ENCODE measurements around the gene KPNA6. TPM values are rescaled to one million over a fixed set of nuclear protein-coding genes. Genes with fewer than 3 reads are reported as not detected.

The KPNA6 gene
- total RNA-seq, 1 experiment from 2014 or later: 79.9 TPM

DNA sequence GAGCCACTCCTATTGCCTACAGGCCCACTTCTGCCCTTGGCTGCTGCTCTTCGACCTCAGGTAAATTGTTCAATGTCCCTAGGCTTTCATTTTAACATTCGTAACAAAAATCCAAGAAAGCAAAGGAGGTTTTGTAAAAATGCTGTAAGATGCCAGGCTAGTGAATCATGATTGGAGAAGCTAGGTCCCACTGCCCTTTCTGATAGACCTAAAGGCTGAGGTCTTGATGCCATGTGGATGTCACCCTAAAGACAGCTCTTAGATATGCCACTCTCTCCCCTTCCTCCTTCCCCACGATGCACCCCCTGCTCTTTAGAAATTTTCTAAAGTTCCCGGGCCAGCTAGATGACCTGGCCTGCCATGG, 45.0 kb upstream of the KPNA6 start:
- H3K4me2 ChIP-seq (ENCODE audit: low read length): no peak overlapping the region
- ATAC-seq: no peak
- peaks cover 31% of the 10 kb centered on the region in 2 experiments for H3K4me1 ChIP-seq (ENCODE audit: control insufficient read depth in 1 of 2, insufficient read depth in 2 of 2, low read length in 2 of 2)
- H3K4me3 ChIP-seq (replicated peaks in 1 of 2; ENCODE audit: low read depth in 1 of 2, low read length in 2 of 2): no peak overlapping the region
- no peaks in the 10 kb centered on the region for H4K20me1 ChIP-seq (ENCODE audit: insufficient read depth)
- intact Hi-C loops (cut with micrococcal nuclease): loop anchor here (1.0 to 10.0 kb wide), 2 partner anchors 86 to 248 kb away; partner anchors contain the start of gene SPOCD1
- RAD21 ChIA-PET (ENCODE audit: low non-redundant PET in 1 of 2, low total read pairs in 2 of 2, uncharacterized antibody in 2 of 2, unreplicated experiment in 2 of 2): interaction anchor here (0.6 to 1.6 kb wide), 6 partner anchors 19 to 274 kb away, joined by 3 to 7 read pairs (median 4); no protein-coding TSS in a partner anchor
- H3K27ac ChIP-seq (ENCODE audit: low read depth, low read length): peak overlapping the region; percentile 57
- TF ChIP-seq ZFX (IDR thresholded peaks at IDR 0.05) (no peak), SRF (IDR thresholded peaks at IDR 0.05; ENCODE audit: low read depth) (no peak), JUND (IDR thresholded peaks at IDR 0.05) (no peak), RAD21 (IDR thresholded peaks at IDR 0.05; ENCODE audit: low read depth) (no peak), SP1 (IDR thresholded peaks at IDR 0.05; ENCODE audit: low read depth) (no peak), FOSL1 (IDR thresholded peaks at IDR 0.05; ENCODE audit: low read depth) (no peak), ZNF274 (IDR thresholded peaks at IDR 0.05; ENCODE audit: low read depth, low read length) (no peak), YY1 (IDR thresholded peaks at IDR 0.05; ENCODE audit: extremely low read depth, insufficient replicate concordance, low read depth, low read length) (no peak), SIN3A (IDR thresholded peaks at IDR 0.05; ENCODE audit: low read depth) (no peak), EZH2 (IDR thresholded peaks at IDR 0.05) (no peak)
- TF ChIP-seq, protein P1, sequence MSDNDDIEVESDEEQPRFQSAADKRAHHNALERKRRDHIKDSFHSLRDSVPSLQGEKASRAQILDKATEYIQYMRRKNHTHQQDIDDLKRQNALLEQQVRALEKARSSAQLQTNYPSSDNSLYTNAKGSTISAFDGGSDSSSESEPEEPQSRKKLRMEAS (IDR thresholded peaks at IDR 0.05): no peak
- TF ChIP-seq, protein P2, sequence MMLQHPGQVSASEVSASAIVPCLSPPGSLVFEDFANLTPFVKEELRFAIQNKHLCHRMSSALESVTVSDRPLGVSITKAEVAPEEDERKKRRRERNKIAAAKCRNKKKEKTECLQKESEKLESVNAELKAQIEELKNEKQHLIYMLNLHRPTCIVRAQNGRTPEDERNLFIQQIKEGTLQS (IDR thresholded peaks at IDR 0.05): no peak
- TF ChIP-seq, protein P3, sequence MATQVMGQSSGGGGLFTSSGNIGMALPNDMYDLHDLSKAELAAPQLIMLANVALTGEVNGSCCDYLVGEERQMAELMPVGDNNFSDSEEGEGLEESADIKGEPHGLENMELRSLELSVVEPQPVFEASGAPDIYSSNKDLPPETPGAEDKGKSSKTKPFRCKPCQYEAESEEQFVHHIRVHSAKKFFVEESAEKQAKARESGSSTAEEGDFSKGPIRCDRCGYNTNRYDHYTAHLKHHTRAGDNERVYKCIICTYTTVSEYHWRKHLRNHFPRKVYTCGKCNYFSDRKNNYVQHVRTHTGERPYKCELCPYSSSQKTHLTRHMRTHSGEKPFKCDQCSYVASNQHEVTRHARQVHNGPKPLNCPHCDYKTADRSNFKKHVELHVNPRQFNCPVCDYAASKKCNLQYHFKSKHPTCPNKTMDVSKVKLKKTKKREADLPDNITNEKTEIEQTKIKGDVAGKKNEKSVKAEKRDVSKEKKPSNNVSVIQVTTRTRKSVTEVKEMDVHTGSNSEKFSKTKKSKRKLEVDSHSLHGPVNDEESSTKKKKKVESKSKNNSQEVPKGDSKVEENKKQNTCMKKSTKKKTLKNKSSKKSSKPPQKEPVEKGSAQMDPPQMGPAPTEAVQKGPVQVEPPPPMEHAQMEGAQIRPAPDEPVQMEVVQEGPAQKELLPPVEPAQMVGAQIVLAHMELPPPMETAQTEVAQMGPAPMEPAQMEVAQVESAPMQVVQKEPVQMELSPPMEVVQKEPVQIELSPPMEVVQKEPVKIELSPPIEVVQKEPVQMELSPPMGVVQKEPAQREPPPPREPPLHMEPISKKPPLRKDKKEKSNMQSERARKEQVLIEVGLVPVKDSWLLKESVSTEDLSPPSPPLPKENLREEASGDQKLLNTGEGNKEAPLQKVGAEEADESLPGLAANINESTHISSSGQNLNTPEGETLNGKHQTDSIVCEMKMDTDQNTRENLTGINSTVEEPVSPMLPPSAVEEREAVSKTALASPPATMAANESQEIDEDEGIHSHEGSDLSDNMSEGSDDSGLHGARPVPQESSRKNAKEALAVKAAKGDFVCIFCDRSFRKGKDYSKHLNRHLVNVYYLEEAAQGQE (IDR thresholded peaks at IDR 0.05; ENCODE audit: low read depth): no peak
- DNase-seq (ENCODE audit: low read depth, low spot score): no peak
- H3K9me2 ChIP-seq (ENCODE audit: insufficient read depth): no peaks in the 10 kb centered on the region
- H3K36me3 ChIP-seq (ENCODE audit: control insufficient read depth in 1 of 2, insufficient read depth in 2 of 2, low read length in 2 of 2): peaks cover 26 to 32% of the 10 kb centered on the region in 2 experiments
- no peaks in the 10 kb centered on the region for H3K79me2 ChIP-seq (ENCODE audit: insufficient read depth, low read length)
- no peak overlapping the region for H3K9ac ChIP-seq (ENCODE audit: low read length)
- H3K27me3 ChIP-seq (ENCODE audit: insufficient read depth, low read length): no peaks in the 10 kb centered on the region
- POLR2A ChIA-PET: interaction anchor here (0.7 to 2.5 kb wide), 4 partner anchors 10 to 117 kb away, joined by 3 to 8 read pairs (median 4); partner anchors contain the start of genes KHDRBS1, TMEM39B and TXLNA
- H2AFZ ChIP-seq (ENCODE audit: low read depth, low read length, poor library complexity, severe bottlenecking): no peak overlapping the region
- no TSS peak for BruUV-seq (replicated peaks)
- CTCF ChIA-PET: interaction anchor here (0.6 to 1.8 kb wide), 17 partner anchors 8 to 399 kb away, joined by 3 to 17 read pairs (median 3); partner anchors contain the start of genes KHDRBS1 and TMEM39B
- H3K9me3 ChIP-seq (ENCODE audit: control insufficient read depth in 1 of 2, insufficient read depth in 1 of 2, low read depth in 1 of 2, low read length in 2 of 2): no peaks in the 10 kb centered on the region
